Forelimb muscle (tissue), 1 donor: ENCODE results near the gene SHLD1. TPM values are rescaled to one million over a fixed set of nuclear protein-coding genes. Genes with fewer than 3 reads are reported as not detected.

ENCODE experiments used
- DNase-seq: peaks from one replicate; pipeline ENCODE4 v3.0.0-alpha.2; 2013; ENCODE audit warnings: low read depth
- polyA plus RNA-seq: library from polyadenylated mRNA; unstranded; fragments of 120-200 nt; gene quantifications from one replicate; pipeline ENCODE4 v1.2.1, GENCODE V29; 2013; ENCODE audit not compliant: insufficient read length

SHLD1 gene
- polyA plus RNA-seq, 1 donor: 9.2 TPM

DNA sequence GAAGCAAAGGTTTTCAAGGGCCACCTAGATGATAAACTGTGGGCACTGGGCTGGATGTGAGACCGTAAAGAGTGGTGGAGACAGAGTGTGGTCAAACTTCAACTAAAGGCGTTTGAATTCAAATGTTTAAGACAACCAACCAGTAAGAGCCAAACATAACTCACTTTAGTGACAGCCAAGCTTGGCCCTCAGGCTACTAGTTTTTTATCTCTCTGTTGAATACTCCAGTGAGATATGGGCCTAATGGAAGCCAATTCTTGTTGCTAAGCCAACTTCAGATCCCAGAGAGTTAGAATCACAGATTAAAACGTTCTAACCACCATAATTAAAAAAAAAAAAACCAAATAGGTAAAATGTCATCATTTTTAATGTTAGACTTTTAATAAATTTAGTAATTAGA lies 142.9 kb downstream of the SHLD1 start:
- no peak for DNase-seq

DNA sequence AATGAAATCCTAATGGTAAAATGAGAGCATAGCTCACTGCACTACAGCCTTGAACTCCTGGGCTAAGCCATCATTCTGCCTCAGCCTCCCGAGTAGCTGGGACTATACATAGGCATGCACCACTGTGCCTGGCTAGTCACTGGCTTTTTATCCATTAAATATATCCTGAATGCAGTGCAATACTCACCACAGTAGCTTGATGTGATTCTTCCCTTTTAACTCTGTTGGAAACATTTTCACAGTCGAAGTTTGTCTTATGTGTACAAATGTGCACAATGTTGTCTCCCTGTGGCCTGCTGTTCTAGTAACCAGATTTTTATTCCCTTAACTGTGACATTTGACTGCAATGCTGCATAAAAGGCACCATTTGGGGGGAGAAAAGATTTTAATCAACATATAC lies 143.4 kb downstream of the SHLD1 start:
- no peak for DNase-seq

DNA sequence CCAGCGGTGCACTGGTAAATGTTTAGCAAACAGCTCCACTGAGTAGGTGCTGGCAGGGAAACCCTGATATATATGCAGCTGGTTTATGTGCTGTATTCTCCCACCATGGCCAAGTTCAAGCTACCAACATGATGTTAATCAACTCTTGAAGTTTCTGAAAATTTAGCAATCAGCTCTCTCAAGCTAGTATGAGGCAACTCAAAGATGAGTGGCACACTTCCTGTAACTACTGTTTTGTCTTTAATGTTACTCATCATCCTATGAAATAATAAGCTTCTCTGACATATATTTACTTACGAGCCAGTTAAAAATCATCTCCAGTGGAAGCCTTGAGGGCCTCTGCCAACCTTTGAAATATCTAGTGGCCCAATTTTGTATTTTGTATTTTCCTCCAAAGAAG lies 145.4 kb downstream of the SHLD1 start:
- DNase-seq: no peak

DNA sequence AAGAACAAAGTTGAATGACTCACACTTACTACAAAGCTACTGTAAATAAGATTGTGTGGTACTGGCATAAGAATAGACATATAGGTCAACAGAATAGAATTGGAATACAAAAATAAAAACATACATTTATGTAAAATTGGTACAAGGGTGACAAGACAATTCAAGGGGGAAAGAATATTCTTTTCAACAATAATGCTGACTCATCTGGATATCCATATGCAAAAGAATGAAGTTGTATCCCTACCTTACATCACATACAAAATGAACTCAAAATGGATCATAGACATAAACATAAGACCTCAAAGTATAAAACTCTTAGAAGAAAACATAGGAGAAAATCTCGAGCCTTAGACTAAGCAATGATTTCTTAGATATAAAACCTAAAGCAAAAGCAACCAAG lies 149.2 kb downstream of the SHLD1 start:
- no peak for DNase-seq

DNA sequence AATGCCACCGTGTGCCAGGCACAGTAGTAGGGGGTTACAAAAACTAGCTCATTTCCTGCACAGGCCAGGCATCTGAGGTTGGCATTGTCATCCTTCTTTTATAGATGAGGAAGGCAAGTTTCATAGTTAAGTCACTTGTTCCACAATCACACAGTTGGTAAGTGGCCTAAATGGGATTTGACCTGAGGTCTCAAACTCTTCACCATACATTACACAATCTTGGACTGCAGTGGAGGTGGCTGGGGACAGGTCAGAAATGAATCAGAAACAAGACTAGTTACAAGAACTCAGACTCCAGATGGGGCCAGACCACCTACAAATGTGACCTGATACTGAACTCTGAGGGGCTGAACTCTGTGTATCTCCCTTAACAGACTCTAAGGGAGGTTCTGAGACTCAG lies 150.7 kb downstream of the SHLD1 start:
- DNase-seq: no peak

DNA sequence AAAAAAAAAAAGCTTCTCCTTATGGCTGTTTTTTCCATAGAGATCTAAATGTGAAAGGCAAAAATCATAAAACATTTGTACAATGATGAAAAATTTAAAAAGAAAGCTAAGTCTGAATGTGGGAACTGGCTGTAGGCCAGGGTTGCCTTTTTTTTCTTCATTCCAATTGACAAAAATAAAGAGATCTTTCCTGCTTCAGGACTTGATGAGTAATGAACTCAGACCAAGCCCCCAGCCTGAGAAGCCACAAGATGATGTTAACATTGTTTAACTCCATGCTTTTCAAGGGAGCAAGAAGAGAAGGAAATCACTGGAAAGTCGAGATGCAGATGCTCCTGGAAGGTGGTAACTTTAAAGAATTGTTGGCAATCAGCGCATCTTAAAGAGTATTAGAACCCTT lies 158.8 kb downstream of the SHLD1 start:
- no peak for DNase-seq

DNA sequence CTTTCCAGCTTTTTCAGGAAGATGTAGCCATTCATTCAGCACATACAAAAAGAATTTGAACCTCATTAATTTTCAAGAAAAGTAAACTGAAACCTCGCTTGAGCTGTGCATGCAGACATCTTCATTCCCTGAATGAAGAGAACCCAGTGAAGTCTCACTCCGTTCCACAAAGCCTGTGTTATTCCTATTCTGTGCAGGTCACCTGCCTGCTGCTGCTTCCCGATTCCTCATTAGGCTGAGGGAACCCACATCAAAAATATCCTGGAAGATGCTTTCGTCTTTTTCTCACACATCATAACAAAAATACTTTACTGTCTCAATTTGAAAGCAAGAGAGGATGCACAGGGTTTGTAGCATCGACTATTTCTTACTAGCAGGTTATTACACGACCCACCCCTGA lies 160.0 kb downstream of the SHLD1 start:
- no peak for DNase-seq

DNA sequence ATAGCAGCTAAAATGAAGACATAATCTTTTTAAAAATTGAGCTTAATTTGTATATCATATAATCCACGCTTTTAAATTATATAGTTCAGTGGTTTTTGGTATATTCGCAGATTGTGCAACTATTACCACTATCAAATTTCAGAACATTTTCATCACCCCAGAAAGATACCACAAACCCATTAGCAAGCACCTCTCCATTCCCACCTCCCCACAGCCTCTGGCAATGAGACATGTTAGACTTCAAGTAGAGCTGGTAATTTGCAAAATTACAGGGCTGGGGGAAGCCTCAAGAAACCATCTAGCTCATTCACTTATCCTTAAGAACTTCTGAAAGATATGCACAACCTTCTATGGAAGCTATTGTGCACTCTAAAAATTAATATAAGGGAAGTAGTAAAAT lies 163.0 kb downstream of the SHLD1 start:
- no peak for DNase-seq

Other genes with a start within 250 kb of the SHLD1 start
- gene GPCPD1, start 139.4 kb upstream of the SHLD1 start, polyA plus RNA-seq: 17.7 TPM
- gene CHGB, start 161.1 kb downstream of the SHLD1 start, polyA plus RNA-seq: 0.20 TPM
- 11.1 TPM for gene TRMT6, start 200.1 kb downstream of the SHLD1 start, polyA plus RNA-seq
- 8.3 TPM for gene MCM8, start 200.3 kb downstream of the SHLD1 start, polyA plus RNA-seq